DLD1 (cell line): ENCODE measurements around the gene CDH5.

Experiments used
- in situ Hi-C: cut with HindIII; loops from 2 replicates; pipeline ENCODE4 v1.10.0; 2017; ENCODE audit warnings: low sequenced_read_pairs

Gene CDH5

GRCh38 chr16:66372078-66372897, 5.8 kb downstream of the CDH5 start:
- in situ Hi-C loops, result no loop called here

GRCh38 chr16:66372898-66373155, 6.3 kb downstream of the CDH5 start:
- in situ Hi-C loops, result no loop called here

GRCh38 chr16:66373667-66374066, 7.2 kb downstream of the CDH5 start:
- in situ Hi-C loops, result no loop called here

- in situ Hi-C loops, result no loop called here
Observed at GRCh38 chr16:66374176-66374575, 7.7 kb downstream of the CDH5 start.

GRCh38 chr16:66375451-66375850, 9.0 kb downstream of the CDH5 start:
- in situ Hi-C loops, result no loop called here

GRCh38 chr16:66376114-66376513, 9.6 kb downstream of the CDH5 start:
- in situ Hi-C loops, result no loop called here

- in situ Hi-C loops, result no loop called here
Observed at GRCh38 chr16:66376577-66377305, 10.2 kb downstream of the CDH5 start.

GRCh38 chr16:66377324-66377723, 10.8 kb downstream of the CDH5 start:
- in situ Hi-C loops, result no loop called here

- in situ Hi-C loops, result no loop called here
Observed at GRCh38 chr16:66378741-66379570, 12.5 kb downstream of the CDH5 start.

GRCh38 chr16:66379571-66379941, 13.1 kb downstream of the CDH5 start:
- in situ Hi-C loops, result no loop called here

- in situ Hi-C loops, result no loop called here
Observed at GRCh38 chr16:66380421-66380820, 13.9 kb downstream of the CDH5 start.

- in situ Hi-C loops, result no loop called here
Observed at GRCh38 chr16:66381585-66382170, 15.2 kb downstream of the CDH5 start.

GRCh38 chr16:66382171-66382965, 15.9 kb downstream of the CDH5 start:
- in situ Hi-C loops, result no loop called here

GRCh38 chr16:66382966-66383299, 16.4 kb downstream of the CDH5 start:
- in situ Hi-C loops, result no loop called here

GRCh38 chr16:66383551-66383950, 17.1 kb downstream of the CDH5 start:
- in situ Hi-C loops, result no loop called here

- in situ Hi-C loops, result no loop called here
Observed at GRCh38 chr16:66385415-66385814, 18.9 kb downstream of the CDH5 start.

GRCh38 chr16:66386629-66387622, 20.4 kb downstream of the CDH5 start:
- in situ Hi-C loops, result no loop called here

GRCh38 chr16:66387817-66388332, 21.4 kb downstream of the CDH5 start:
- in situ Hi-C loops, result no loop called here
